OCI-M1 (cell line): ENCODE measurements around the gene HDAC2.
"Not testable (repeated sequence)": the region's sequence is repeated elsewhere in the genome, so short reads cannot be mapped to it uniquely, and the experiment has no call there.

Experiments used
- DNase-seq: peaks from one replicate; lab custom pipeline; 2025; lab: John Stamatoyannopoulos, UW

The HDAC2 gene

GRCh38 chr6:113971741-113972140 lies 793 bp upstream of the HDAC2 start:
- DNase-seq, result peak; percentile 82

GRCh38 chr6:113969888-113970804 lies 802 bp downstream of the HDAC2 start:
- peak; percentile 79 for DNase-seq

- DNase-seq, result no peak
These were observed 2.5 kb downstream of the HDAC2 start for GRCh38 chr6:113968472-113968871.

- no peak for DNase-seq
These were observed 3.2 kb downstream of the HDAC2 start for GRCh38 chr6:113967777-113968176.

GRCh38 chr6:113960795-113961194 lies 10.2 kb downstream of the HDAC2 start:
- no peak for DNase-seq

DNA sequence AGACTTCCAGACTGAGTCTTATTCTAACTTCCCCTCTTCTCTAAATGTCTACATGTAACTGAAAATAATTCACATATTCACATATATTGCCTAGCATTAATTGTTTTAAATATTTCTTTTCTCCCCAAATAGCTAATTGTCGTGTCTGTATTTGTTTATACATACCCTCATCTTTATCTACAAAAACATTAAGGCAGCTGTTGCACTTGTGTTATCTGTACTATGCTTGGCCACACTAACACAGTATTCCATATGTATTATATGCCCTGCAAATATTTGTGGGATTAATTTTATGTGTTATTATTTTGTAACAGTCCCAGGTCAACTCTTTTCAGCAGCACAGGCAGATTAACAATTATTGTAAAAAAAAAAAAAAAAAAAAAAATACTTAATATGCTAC lies 11.7 kb downstream of the HDAC2 start:
- DNase-seq, result no peak

DNA sequence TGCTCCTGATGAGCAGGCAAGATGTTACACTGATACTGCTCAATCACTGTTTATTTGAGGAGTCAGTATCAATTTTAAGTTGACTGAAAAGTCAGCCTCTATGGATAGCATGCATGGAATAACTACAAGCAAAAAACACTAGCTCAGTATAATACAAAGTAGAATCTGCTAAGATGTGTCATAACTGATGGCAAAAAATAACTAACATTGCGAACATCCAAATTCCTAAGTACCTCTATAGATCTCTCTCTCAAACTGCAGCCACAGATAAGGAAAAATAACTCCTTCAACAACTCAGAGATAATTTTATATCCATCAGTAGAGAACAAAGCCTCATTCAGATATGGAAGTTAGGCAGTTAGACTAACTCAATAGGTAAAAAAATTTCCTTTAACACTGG lies 16.3 kb downstream of the HDAC2 start:
- DNase-seq, result no peak

DNA sequence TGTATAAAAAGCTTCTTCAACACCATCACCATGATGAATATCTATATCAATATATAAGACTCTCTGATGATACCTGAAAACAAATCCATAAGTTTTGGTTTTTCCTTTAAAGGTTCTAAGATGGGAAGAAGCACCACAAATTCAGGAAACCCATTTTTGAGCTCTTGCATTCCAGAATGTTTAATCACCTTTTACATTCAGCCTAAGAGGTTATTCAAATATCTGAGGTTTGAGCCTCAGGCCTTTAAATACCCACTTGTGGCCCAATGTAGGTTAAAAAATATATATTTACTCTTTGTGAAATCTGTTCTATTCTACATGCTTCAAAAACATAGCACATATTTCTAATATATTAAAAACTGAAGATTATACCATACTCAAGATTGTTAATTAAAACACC lies 17.6 kb downstream of the HDAC2 start:
- no peak for DNase-seq

- DNase-seq, result no peak
These were observed 21.4 kb downstream of the HDAC2 start for GRCh38 chr6:113949499-113949898.

- no peak for DNase-seq
These were observed 26.2 kb downstream of the HDAC2 start for GRCh38 chr6:113944701-113945100.

GRCh38 chr6:113939825-113940224 lies 31.1 kb downstream of the HDAC2 start:
- no peak for DNase-seq

DNA sequence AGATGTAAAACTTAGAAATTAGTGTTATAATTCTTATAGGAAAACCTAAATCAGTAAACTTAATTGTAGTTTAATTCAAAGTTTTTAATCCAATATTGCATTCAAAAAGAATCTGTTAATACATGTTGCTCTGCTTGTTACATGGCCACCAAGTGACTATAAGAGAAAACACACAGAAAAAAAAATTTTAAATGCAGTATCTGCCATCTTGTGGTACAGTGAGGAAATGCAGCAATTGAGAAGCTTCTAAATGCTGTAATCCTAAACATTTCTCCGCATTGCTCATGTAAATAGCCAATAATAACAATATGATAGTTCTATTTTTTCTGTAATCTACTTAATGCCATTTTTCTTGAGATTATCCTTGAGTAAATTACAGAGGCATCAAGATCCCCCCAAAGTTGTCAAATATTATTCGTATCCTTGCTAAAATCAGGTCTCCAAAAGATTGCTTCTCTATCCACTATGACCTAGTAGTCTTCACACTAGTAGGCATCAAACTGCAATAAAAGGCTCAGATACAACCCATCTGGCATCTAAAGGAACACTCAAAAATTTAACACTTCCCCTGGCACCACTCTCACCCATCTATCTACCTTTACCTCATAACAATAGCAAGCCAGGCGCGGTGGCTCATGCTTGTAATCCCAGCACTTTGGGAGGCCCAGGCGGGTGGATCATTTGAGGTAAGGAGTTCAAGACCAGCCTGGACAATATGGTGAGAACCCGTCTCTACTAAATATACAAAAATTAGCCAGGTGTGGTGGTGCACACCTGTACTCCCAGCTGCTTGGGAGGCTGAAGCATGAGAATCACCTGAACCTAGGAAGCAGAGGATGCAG lies 34.6 kb downstream of the HDAC2 start:
- peak; percentile 86 for DNase-seq

DNA sequence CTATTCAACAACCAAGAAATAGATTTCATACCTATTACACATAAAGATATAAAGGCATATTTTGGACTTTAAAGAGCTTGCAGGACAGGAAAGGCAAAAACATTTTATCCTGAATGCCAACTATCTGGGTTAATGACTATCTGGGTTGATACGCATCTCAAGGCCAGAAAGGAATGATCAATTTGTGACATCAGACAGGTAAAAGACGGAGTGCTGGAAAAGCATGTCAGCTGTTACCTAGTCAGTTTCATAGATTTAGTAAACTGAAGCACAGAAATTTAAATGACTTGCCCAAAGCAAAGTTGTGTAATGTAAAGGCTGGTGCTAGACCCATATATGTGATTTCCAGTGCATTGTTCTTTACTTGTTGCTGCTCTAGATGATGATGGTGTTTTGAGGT lies 36.8 kb downstream of the HDAC2 start:
- no peak for DNase-seq

DNA sequence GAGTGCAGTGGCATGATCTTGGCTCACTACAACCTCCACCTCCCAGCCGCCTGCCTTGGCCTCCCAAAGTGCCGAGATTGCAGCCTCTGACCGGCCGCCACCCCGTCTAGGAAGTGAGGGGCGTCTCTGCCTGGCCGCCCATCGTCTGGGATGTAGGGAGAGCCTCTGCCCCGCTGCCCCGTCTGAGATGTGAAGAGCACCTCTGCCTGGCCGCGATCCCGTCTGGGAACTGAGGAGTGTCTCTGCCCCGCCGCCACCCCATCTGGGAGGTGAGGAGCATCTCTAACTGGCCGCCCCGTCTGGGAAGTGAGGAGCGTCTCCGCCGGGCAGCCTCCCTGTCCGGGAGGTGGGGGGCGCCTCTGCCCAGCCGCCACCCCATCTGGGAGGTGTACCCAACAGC lies 39.0 kb downstream of the HDAC2 start:
- DNase-seq, result not testable (repeated sequence)

GRCh38 chr6:113930183-113930582 lies 40.8 kb downstream of the HDAC2 start:
- DNase-seq, result no peak

DNA sequence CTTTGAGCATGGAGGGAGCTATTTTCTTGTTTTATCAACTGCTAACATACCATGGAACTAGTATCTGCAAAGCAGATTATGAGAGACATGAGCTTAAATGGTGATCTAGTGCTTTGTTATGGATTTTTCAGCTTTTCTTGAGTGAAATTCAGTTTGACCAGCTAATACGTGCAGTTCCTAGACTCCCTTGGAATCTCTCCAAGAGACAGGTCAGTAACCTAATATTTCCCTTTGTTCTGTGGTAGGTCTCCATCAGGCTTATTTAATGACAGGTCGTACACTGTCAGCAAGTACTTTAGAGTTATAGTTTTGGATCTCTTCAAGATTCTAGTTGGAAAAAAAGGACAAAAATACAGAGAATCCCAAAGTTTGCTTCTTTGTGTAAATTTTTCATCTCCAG lies 43.9 kb downstream of the HDAC2 start:
- no peak for DNase-seq

- no peak for DNase-seq
These were observed 45.6 kb downstream of the HDAC2 start for GRCh38 chr6:113925378-113925777.

DNA sequence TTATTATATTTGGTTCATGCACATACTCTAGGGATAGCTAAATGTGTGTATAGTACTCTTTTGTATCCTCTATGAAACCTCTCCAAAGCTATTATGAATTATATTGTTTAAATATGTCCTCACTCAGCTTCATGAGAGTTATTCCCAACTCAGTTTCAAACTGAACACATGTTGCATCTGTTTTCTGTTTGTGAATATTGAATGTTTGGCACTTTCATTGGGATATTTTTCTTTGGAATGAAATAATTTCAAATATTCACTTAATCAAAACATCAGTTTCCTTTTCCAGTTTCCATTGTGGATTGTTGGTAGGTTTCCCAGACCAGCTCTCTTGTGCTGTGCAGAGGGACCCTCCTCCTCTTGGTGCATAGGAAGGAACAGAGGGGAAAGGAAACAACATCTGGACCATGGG lies 46.6 kb downstream of the HDAC2 start:
- DNase-seq, result no peak

- no peak for DNase-seq
These were observed 47.4 kb downstream of the HDAC2 start for GRCh38 chr6:113923526-113923925.

GRCh38 chr6:113921299-113921904 lies 49.5 kb downstream of the HDAC2 start:
- peak; percentile 66 for DNase-seq

GRCh38 chr6:113920663-113921267 lies 50.2 kb downstream of the HDAC2 start:
- DNase-seq, result peak; percentile 84

- DNase-seq, result not testable (repeated sequence)
These were observed 60.7 kb downstream of the HDAC2 start for GRCh38 chr6:113910285-113910684.
